ENCODE results near the gene LRRC10. TPM values are rescaled to one million over a fixed set of nuclear protein-coding genes. Genes with fewer than 3 reads are reported as not detected.

Gene LRRC10
- polyA plus RNA-seq, 2 of the 4 experiments (the other 2 are of a cell fraction), result not detected

- FAIRE-seq, result no peak
- peak in 1 of 2 experiments; percentile 64; a peak in 4 of 6 replicates for ATAC-seq
- no peak overlapping the region for H3K27ac ChIP-seq
- H3K4me1 ChIP-seq, result no peaks in the 10 kb centered on the region
- DNase-seq (ENCODE audit: low read depth in 1 of 2, low spot score in 1 of 2), result peak in 1 of 2 experiments; percentile 13
- TF ChIP-seq CTCF (IDR thresholded peaks at IDR 0.05) (peak; percentile 20; the same call in 2 of the 3 replicates), HDAC2 (IDR thresholded peaks at IDR 0.05) (no peak), RAD21 (conservative IDR thresholded peaks at IDR 0.05 in 1 of 2, IDR thresholded peaks at IDR 0.05 in 1 of 2) (peak in 1 of 2 experiments; percentile 29; a peak in 1 of 5 replicates)
- ChIA-PET POLR2A (no interaction called here), CTCF (no interaction called here)
- 88% methylated on average over 2 of the region's 2 CpGs for WGBS (ENCODE audit: missing lambda C conversion rate)
- no peaks in the 10 kb centered on the region for H3K9me3 ChIP-seq
- H3K4me3 ChIP-seq, result no peak overlapping the region
- H3K4me2 ChIP-seq, result no peak overlapping the region
Observed at GRCh38 chr12:69633061-69633460, 22.4 kb upstream of the LRRC10 start.

- CTCF ChIA-PET, result interaction anchor here (1.5 to 3.1 kb wide), 3 partner anchors 9 to 22 kb away, joined by 4 to 23 read pairs (median 4); no protein-coding TSS in a partner anchor
- DNase-seq (ENCODE audit: low read depth in 1 of 2, low spot score in 1 of 2) (peak; percentile 35 to 40), ATAC-seq (peak; percentile 43 to 86; a peak in 3 of 6 replicates), FAIRE-seq (no peak)
- no peaks in the 10 kb centered on the region for H3K9me3 ChIP-seq
- no peaks in the 10 kb centered on the region for H3K4me1 ChIP-seq
- no peak overlapping the region for H3K4me3 ChIP-seq
- TF ChIP-seq POLR2A (IDR thresholded peaks at IDR 0.05; ENCODE audit: low read length), result no peak
- no peak for TF ChIP-seq RFX5 (IDR thresholded peaks at IDR 0.05)
- no peak for TF ChIP-seq HOXA7 (CRISPR knock-in tag; IDR thresholded peaks at IDR 0.05)
- no peak for TF ChIP-seq MAX (IDR thresholded peaks at IDR 0.05)
- TF ChIP-seq JUN (IDR thresholded peaks at IDR 0.05), result no peak
- no peak for TF ChIP-seq MYC (IDR thresholded peaks at IDR 0.05; ENCODE audit: borderline replicate concordance, low read length)
- TF ChIP-seq ATOH8 (CRISPR knock-in tag; IDR thresholded peaks at IDR 0.05; ENCODE audit: low read depth), result no peak
- TF ChIP-seq HMGXB4 (CRISPR knock-in tag; IDR thresholded peaks at IDR 0.05; ENCODE audit: borderline replicate concordance), result no peak
- peak; percentile 19; the same call in 1 of the 3 replicates for TF ChIP-seq CTCF (IDR thresholded peaks at IDR 0.05)
- peak in 1 of 2 experiments; percentile 42; a peak in 1 of 5 replicates for TF ChIP-seq RAD21 (conservative IDR thresholded peaks at IDR 0.05 in 1 of 2, IDR thresholded peaks at IDR 0.05 in 1 of 2)
- no peak for TF ChIP-seq HDAC2 (IDR thresholded peaks at IDR 0.05)
- TF ChIP-seq CEBPB (IDR thresholded peaks at IDR 0.05), result no peak
- TF ChIP-seq EHMT2 (IDR thresholded peaks at IDR 0.05; ENCODE audit: low read depth), result no peak
- TF ChIP-seq BCL3 (IDR thresholded peaks at IDR 0.05), result no peak
- TF ChIP-seq EHF (CRISPR knock-in tag; IDR thresholded peaks at IDR 0.05), result no peak
- no peak for TF ChIP-seq ZNF302 (CRISPR knock-in tag; IDR thresholded peaks at IDR 0.05)
- TF ChIP-seq CHD4 (IDR thresholded peaks at IDR 0.05; ENCODE audit: borderline replicate concordance), result no peak
- H3K4me2 ChIP-seq, result no peak overlapping the region
- 61% methylated on average over 6 of the region's 6 CpGs for WGBS (ENCODE audit: missing lambda C conversion rate)
- POLR2A ChIA-PET, result no interaction called here
- H3K27ac ChIP-seq, result no peak overlapping the region
Observed at GRCh38 chr12:69630191-69630590, 19.5 kb upstream of the LRRC10 start.
